Activated CD8-positive, alpha-beta T cell treated with anti-CD3 and anti-CD28 coated beads for 36 hours (primary cell): ENCODE measurements around the gene NLRP11. TPM values are rescaled to one million over a fixed set of nuclear protein-coding genes. Genes with fewer than 3 reads are reported as not detected.

ENCODE experiments used
- ATAC-seq: fragments of 200-7000 bp; cut with Tn5 transposase; one replicate; pipeline ENCODE4 v1.10.0; 2021; ENCODE audit warnings: mild to moderate bottlenecking, moderate library complexity
- CTCF ChIA-PET: fragments of 350-600 bp; sonication (Branson Sonifier 250); formaldehyde crosslinking; loops from one replicate; lab custom pipeline; 2021; ENCODE audit warnings: antibody characterized with exemption; lab: Charles Lee
- POLR2A ChIA-PET: fragments of 350-600 bp; sonication (Branson Sonifier 250); formaldehyde crosslinking; loops from one replicate; lab custom pipeline; 2021; ENCODE audit warnings: antibody characterized with exemption; lab: Charles Lee
- DNase-seq: peaks from one replicate; pipeline ENCODE4 v3.0.0-alpha.2; 2020
- H3K27ac Mint-ChIP-seq: one replicate; pipeline ENCODE4 v1.8.0; 2021; ENCODE audit warnings: mild to moderate bottlenecking, mixed read lengths
- H3K27me3 Mint-ChIP-seq: one replicate; pipeline ENCODE4 v1.8.0; 2021; ENCODE audit warnings: mixed read lengths
- H3K36me3 Mint-ChIP-seq: one replicate; pipeline ENCODE4 v1.8.0; 2021; ENCODE audit warnings: low read depth, mixed read lengths
- H3K4me1 Mint-ChIP-seq: one replicate; pipeline ENCODE4 v1.8.0; 2021; ENCODE audit warnings: low read depth, mixed read lengths
- H3K4me3 Mint-ChIP-seq: one replicate; pipeline ENCODE4 v1.8.0; 2021; ENCODE audit warnings: mild to moderate bottlenecking, moderate library complexity, mixed read lengths
- H3K9me3 Mint-ChIP-seq: one replicate; pipeline ENCODE4 v1.8.0; 2021; ENCODE audit warnings: mixed read lengths
- intact Hi-C: fragments of 100-400 bp; cut with micrococcal nuclease; formaldehyde crosslinking; loops from one replicate; pipeline ENCODE4 v1.10.0; 2022
- total RNA-seq, 2 experiments: library from RNA; stranded (reverse); gene quantifications; one replicate each; pipeline ENCODE4 v1.2.3, GENCODE V29; 2021
- TF ChIP-seq, protein P1 (sequence below): fragments of 200-600 bp; IDR thresholded peaks from one replicate; pipeline ENCODE4 v1.8.0; 2022; ENCODE audit warnings: antibody characterized with exemption, mild to moderate bottlenecking

The NLRP11 gene
- total RNA-seq, 2 experiments from 2014 or later = 0.14 TPM; not detected in 1

DNA sequence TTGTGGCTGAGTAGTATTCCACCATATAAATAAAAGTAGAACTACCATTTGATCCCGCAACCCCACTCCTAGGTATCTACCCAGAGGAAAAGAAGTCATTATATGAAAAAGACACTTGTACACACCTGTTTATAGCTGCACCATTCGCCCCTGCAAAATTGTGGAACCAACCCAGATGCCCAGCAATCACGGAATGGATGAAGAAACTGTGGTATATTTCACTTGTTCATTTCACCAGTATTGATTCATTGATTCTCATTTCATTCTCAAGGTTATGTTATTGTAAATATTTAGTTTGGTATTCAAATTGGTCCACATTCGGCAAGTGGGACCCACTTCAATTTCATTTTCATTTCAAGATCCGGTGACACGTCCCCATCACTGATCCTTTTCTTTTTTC lies 81.1 kb downstream of the NLRP11 start:
- ATAC-seq = no peak
- DNase-seq = no peak
- Mint-ChIP-seq H3K4me1 (no peaks in the 10 kb centered on the region), H3K4me3 (no peak overlapping the region), H3K27ac (no peak overlapping the region), H3K36me3 (no peaks in the 10 kb centered on the region), H3K27me3 (peaks cover 10% of the 10 kb centered on the region), H3K9me3 (no peaks in the 10 kb centered on the region)
- ChIA-PET CTCF (no interaction called here), POLR2A (no interaction called here)
- intact Hi-C loops = no loop called here
- TF ChIP-seq, protein P1, sequence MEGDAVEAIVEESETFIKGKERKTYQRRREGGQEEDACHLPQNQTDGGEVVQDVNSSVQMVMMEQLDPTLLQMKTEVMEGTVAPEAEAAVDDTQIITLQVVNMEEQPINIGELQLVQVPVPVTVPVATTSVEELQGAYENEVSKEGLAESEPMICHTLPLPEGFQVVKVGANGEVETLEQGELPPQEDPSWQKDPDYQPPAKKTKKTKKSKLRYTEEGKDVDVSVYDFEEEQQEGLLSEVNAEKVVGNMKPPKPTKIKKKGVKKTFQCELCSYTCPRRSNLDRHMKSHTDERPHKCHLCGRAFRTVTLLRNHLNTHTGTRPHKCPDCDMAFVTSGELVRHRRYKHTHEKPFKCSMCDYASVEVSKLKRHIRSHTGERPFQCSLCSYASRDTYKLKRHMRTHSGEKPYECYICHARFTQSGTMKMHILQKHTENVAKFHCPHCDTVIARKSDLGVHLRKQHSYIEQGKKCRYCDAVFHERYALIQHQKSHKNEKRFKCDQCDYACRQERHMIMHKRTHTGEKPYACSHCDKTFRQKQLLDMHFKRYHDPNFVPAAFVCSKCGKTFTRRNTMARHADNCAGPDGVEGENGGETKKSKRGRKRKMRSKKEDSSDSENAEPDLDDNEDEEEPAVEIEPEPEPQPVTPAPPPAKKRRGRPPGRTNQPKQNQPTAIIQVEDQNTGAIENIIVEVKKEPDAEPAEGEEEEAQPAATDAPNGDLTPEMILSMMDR = no peak

DNA sequence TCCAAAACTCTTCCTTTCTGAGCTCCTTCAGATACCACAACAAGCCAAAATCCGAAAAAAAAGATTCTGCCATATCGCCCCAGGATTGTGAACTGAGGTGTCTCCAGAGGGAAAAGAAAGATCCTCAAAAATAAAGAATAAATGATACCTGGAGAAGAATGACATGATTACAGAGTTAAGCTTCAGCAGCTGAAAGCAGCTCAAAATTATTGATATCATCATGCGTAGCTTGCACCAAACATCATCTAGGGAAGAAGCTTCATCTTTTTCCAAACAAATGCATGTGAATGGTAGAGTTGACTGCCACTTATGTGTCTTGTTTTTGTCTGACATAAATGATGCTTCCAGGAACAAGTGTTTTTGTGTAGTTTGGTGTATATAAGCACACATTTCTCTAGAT lies 93.5 kb downstream of the NLRP11 start, which contains the start of gene NLRP9:
NLRP9 (minus strand) TSS at position 101 of the 400 bp plus-strand sequence; CDS start at position 73, 28 bp downstream.
- H3K27me3 Mint-ChIP-seq = peaks cover 8% of the 10 kb centered on the region
- no peak within 1 kb of the TSS for H3K27ac Mint-ChIP-seq
- H3K9me3 Mint-ChIP-seq = no peaks in the 10 kb centered on the region
- CTCF ChIA-PET = no interaction called here
- ATAC-seq (no peak), DNase-seq (no peak)
- TF ChIP-seq, protein P1 = no peak
- H3K4me1 Mint-ChIP-seq = no peaks in the 10 kb centered on the region
- POLR2A ChIA-PET = no interaction called here
- no peaks in the 10 kb centered on the region for H3K36me3 Mint-ChIP-seq
- intact Hi-C loops = no loop called here
- no peak within 1 kb of the TSS for H3K4me3 Mint-ChIP-seq

Other genes with a start within 250 kb of the NLRP11 start
- gene FIZ1, start 232.5 kb downstream of the NLRP11 start, total RNA-seq = 10 to 100 TPM; 11.4 to 13.2 TPM
- gene ZNF524, start 231.7 kb downstream of the NLRP11 start, total RNA-seq = 10 to 100 TPM; 11.0 to 12.3 TPM
- 10 to 100 TPM; 10.6 to 11.7 TPM for gene ZNF865, start 226.4 kb downstream of the NLRP11 start, total RNA-seq
- 1 to 10 TPM; 3.6 to 3.7 TPM for gene ZNF784, start 207.4 kb downstream of the NLRP11 start, total RNA-seq
- gene ZNF580, start 191.0 kb downstream of the NLRP11 start, total RNA-seq = 10 to 100 TPM; 24.8 to 26.2 TPM
- gene ZNF581, start 188.3 kb downstream of the NLRP11 start, total RNA-seq = 10 to 100 TPM; 30.4 to 34.5 TPM
- 10 to 100 TPM in 1 of 2 experiments, 1 to 10 TPM in 1; 8.8 to 11.2 TPM for gene CCDC106, start 183.8 kb downstream of the NLRP11 start, total RNA-seq
- 100 to 1,000 TPM; 304 to 306 TPM for gene U2AF2, start 177.0 kb downstream of the NLRP11 start, total RNA-seq
- 10 to 100 TPM; 36.2 to 37.7 TPM for gene EPN1, start 156.8 kb downstream of the NLRP11 start, total RNA-seq
- not detected for gene NLRP9, start 93.6 kb downstream of the NLRP11 start, total RNA-seq
- gene RFPL4A, start 72.9 kb downstream of the NLRP11 start, total RNA-seq = not detected
- not detected for gene RFPL4AL1, start 62.9 kb downstream of the NLRP11 start, total RNA-seq
- gene NLRP4, start 4.5 kb upstream of the NLRP11 start, total RNA-seq = not detected
- not detected for gene NLRP13, start 100.3 kb upstream of the NLRP11 start, total RNA-seq
- gene NLRP8, start 115.8 kb upstream of the NLRP11 start, total RNA-seq = not detected
- gene NLRP5, start 154.8 kb upstream of the NLRP11 start, total RNA-seq = not detected